MM.1S (cell line): ENCODE data around the gene DDOST.

Experiments
- DNase-seq: peaks from one replicate; pipeline ENCODE4 v3.0.0-alpha.2; 2015
- H2AFZ ChIP-seq: fragments of 300-600 bp; sonication (generic); 2 replicates; pipeline ENCODE4 v1.6.0; 2016; ENCODE audit warnings: antibody characterized with exemption, low read length
- H3F3A ChIP-seq: fragments of 300-600 bp; sonication (generic); 2 replicates; pipeline ENCODE4 v1.6.1; 2016; ENCODE audit warnings: mild to moderate bottlenecking, antibody characterized with exemption, low read length, moderate library complexity, mixed read lengths; ENCODE audit not compliant: insufficient read depth
- H3K27ac ChIP-seq: fragments of 300-600 bp; sonication (generic); 2 replicates; pipeline ENCODE4 v1.5.1; 2016; ENCODE audit warnings: mild to moderate bottlenecking, low read length
- H3K27me3 ChIP-seq: fragments of 300-600 bp; sonication (generic); replicated peaks from 2 replicates; pipeline ENCODE4 v1.6.0; 2016; ENCODE audit warnings: low read length; ENCODE audit not compliant: insufficient read depth
- H3K36me3 ChIP-seq: fragments of 300-600 bp; sonication (generic); replicated peaks from 2 replicates; pipeline ENCODE4 v1.6.1; 2016; ENCODE audit warnings: mild to moderate bottlenecking, low read length, mixed read lengths; ENCODE audit not compliant: insufficient read depth
- H3K4me1 ChIP-seq: fragments of 300-600 bp; sonication (generic); 2 replicates; pipeline ENCODE4 v1.6.1; 2016; ENCODE audit warnings: low read length, mixed read lengths
- H3K4me2 ChIP-seq: fragments of 300-600 bp; sonication (generic); 2 replicates; pipeline ENCODE4 v1.6.0; 2016; ENCODE audit warnings: low read depth, low read length
- H3K4me3 ChIP-seq: fragments of 300-600 bp; sonication (generic); 2 replicates; pipeline ENCODE4 v1.5.1; 2016; ENCODE audit warnings: low read length, mixed read lengths
- H3K79me2 ChIP-seq: fragments of 300-600 bp; sonication (generic); 2 replicates; pipeline ENCODE4 v1.6.1; 2016; ENCODE audit warnings: mixed run types, low read length, mixed read lengths
- H3K9ac ChIP-seq: fragments of 300-600 bp; sonication (generic); 2 replicates; pipeline ENCODE4 v1.6.1; 2016; ENCODE audit warnings: low read length, mixed read lengths
- H3K9me2 ChIP-seq: fragments of 300-600 bp; sonication (generic); replicated peaks from 2 replicates; pipeline ENCODE4 v1.6.1; 2016; ENCODE audit warnings: mild to moderate bottlenecking, low read length, mixed read lengths; ENCODE audit not compliant: insufficient read depth
- H3K9me3 ChIP-seq: fragments of 300-600 bp; sonication (generic); replicated peaks from 2 replicates; pipeline ENCODE4 v1.6.1; 2016; ENCODE audit warnings: mild to moderate bottlenecking, low read length, mixed read lengths; ENCODE audit not compliant: insufficient read depth
- H4K20me1 ChIP-seq: fragments of 300-600 bp; sonication (generic); 2 replicates; pipeline ENCODE4 v1.6.1; 2016; ENCODE audit warnings: mild to moderate bottlenecking, low read length, moderate library complexity, mixed read lengths; ENCODE audit not compliant: insufficient read depth
- EZH2 ChIP-seq: fragments of 300-600 bp; sonication (generic); optimal IDR thresholded peaks from 2 replicates; pipeline ENCODE3; 2017; ENCODE audit warnings: low read depth, mild to moderate bottlenecking, antibody characterized with exemption, low read length, mixed read lengths
- EZH2phosphoT487 ChIP-seq: fragments of 300-600 bp; sonication (generic); IDR thresholded peaks from 2 replicates; pipeline ENCODE4 v1.6.1; 2018; ENCODE audit warnings: antibody characterized with exemption, low read length
- TF ChIP-seq, protein P1 (sequence below): fragments of 300-600 bp; sonication (generic); IDR thresholded peaks from 2 replicates; pipeline ENCODE4 v1.5.1; 2016; ENCODE audit warnings: antibody characterized with exemption, low read length, mixed read lengths

Gene DDOST

DNA sequence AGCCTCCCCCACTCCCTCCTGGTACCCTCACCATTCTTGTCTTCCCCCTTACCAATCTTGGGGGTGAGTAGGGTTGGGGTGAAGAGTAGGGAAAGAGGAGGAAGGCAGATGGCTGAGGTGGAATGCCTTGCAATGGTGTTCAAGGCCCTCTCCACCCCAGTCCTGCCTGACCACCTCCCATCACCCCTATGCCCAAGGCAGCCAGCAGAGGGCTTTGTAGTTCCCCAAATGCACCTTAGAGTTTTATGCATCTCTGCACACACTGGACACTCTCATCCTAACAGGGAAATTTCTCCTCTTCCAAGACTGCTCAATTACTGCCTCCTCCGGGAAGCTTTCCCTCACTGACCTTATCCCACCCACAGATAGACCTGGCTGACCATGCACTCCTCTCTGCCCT is 41.2 kb upstream of the DDOST start:
- H3K4me1 ChIP-seq: no peaks in the 10 kb centered on the region

DNA sequence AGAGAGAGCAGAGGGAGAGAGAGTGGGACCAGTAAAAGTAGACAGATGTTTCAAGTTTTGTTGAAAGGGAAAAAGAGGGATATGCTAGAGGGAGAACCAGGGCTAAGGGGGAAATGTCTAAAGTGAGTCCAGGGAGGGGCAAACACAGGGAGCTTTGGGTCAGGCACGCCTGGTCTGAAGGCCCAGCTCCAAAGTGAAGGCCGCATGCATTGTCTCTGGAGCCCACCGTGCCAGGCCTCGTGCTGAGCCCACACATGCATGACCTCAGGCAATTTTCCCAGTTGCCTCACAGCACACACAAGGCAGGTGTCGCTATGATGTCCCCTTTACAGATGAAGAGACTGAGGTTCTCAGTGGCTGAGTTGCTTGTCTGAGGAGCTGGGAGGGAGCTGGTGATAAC is 40.7 kb upstream of the DDOST start:
- H2AFZ ChIP-seq: no peak overlapping the region
- peaks cover 70% of the 10 kb centered on the region for H3K27me3 ChIP-seq
- H3K79me2 ChIP-seq: no peaks in the 10 kb centered on the region
- TF ChIP-seq EZH2: no peak
- TF ChIP-seq, protein P1, sequence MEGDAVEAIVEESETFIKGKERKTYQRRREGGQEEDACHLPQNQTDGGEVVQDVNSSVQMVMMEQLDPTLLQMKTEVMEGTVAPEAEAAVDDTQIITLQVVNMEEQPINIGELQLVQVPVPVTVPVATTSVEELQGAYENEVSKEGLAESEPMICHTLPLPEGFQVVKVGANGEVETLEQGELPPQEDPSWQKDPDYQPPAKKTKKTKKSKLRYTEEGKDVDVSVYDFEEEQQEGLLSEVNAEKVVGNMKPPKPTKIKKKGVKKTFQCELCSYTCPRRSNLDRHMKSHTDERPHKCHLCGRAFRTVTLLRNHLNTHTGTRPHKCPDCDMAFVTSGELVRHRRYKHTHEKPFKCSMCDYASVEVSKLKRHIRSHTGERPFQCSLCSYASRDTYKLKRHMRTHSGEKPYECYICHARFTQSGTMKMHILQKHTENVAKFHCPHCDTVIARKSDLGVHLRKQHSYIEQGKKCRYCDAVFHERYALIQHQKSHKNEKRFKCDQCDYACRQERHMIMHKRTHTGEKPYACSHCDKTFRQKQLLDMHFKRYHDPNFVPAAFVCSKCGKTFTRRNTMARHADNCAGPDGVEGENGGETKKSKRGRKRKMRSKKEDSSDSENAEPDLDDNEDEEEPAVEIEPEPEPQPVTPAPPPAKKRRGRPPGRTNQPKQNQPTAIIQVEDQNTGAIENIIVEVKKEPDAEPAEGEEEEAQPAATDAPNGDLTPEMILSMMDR: no peak
- no peak for TF ChIP-seq EZH2phosphoT487
- no peaks in the 10 kb centered on the region for H3K9me2 ChIP-seq
- no peaks in the 10 kb centered on the region for H3K4me1 ChIP-seq
- no peaks in the 10 kb centered on the region for H3K9me3 ChIP-seq
- no peak overlapping the region for H3K4me2 ChIP-seq
- no peaks in the 10 kb centered on the region for H3F3A ChIP-seq
- no peak for DNase-seq
- H3K4me3 ChIP-seq: no peak overlapping the region
- no peak overlapping the region for H3K9ac ChIP-seq
- H3K36me3 ChIP-seq: no peaks in the 10 kb centered on the region
- H4K20me1 ChIP-seq: no peaks in the 10 kb centered on the region
- no peak overlapping the region for H3K27ac ChIP-seq

More for the DNA sequence above, 41.2 kb upstream of the DDOST start:
- H3F3A ChIP-seq: no peaks in the 10 kb centered on the region
- no peaks in the 10 kb centered on the region for H4K20me1 ChIP-seq
- TF ChIP-seq, protein P1: peak; percentile 17; the same call in 1 of the 2 replicates
- TF ChIP-seq EZH2: no peak
- TF ChIP-seq EZH2phosphoT487: no peak
- H3K9me3 ChIP-seq: no peaks in the 10 kb centered on the region
- no peak overlapping the region for H3K9ac ChIP-seq
- no peak overlapping the region for H2AFZ ChIP-seq
- H3K4me2 ChIP-seq: no peak overlapping the region
- peaks cover 74% of the 10 kb centered on the region for H3K27me3 ChIP-seq
- no peak for DNase-seq
- no peaks in the 10 kb centered on the region for H3K9me2 ChIP-seq
- H3K27ac ChIP-seq: no peak overlapping the region
- no peaks in the 10 kb centered on the region for H3K79me2 ChIP-seq
- H3K4me3 ChIP-seq: no peak overlapping the region
- no peaks in the 10 kb centered on the region for H3K36me3 ChIP-seq

DNA sequence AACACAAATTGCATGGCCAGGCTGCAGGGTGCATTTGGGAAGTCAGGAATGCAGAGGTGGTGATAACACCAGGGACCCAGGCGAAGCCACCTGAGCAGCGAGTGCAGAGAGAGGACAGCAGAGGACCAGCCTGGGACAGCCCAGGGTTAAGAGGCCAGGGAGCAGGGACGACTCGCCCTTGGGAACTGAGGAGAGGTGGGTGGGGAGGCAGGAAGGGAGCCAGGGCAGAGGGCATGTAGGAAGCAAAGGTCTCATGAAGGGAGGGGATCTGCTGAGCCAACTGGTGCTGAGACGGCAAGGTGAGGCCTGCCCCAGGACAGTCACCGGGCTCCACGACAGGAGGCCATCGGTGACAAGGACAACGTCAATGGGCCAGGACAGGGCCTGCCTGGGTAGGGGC is 40.3 kb upstream of the DDOST start:
- H3K4me1 ChIP-seq: no peaks in the 10 kb centered on the region
- no peaks in the 10 kb centered on the region for H4K20me1 ChIP-seq
- H3K4me3 ChIP-seq: no peak overlapping the region
- peaks cover 66% of the 10 kb centered on the region for H3K27me3 ChIP-seq
- TF ChIP-seq EZH2phosphoT487 (no peak), EZH2 (no peak)
- TF ChIP-seq, protein P1: no peak
- no peaks in the 10 kb centered on the region for H3K9me3 ChIP-seq
- no peak overlapping the region for H3K27ac ChIP-seq
- H3K9me2 ChIP-seq: no peaks in the 10 kb centered on the region
- H3K9ac ChIP-seq: no peak overlapping the region
- DNase-seq: no peak
- no peak overlapping the region for H3K4me2 ChIP-seq
- no peaks in the 10 kb centered on the region for H3K36me3 ChIP-seq
- H2AFZ ChIP-seq: no peak overlapping the region
- H3F3A ChIP-seq: no peaks in the 10 kb centered on the region
- H3K79me2 ChIP-seq: no peaks in the 10 kb centered on the region
